HepG2 (cell line): ENCODE measurements around the gene ZDHHC14. TPM values are rescaled to one million over a fixed set of nuclear protein-coding genes. Genes with fewer than 3 reads are reported as not detected.

Experiments
- ATF6 ChIP-seq: sonication (generic); formaldehyde crosslinking; conservative IDR thresholded peaks from 2 replicates; pipeline ENCODE4 v1.4.0; 2020; ENCODE audit warnings: missing genetic modification reagents
- CAMTA2 ChIP-seq: sonication (generic); formaldehyde crosslinking; IDR thresholded peaks from 2 replicates; pipeline ENCODE4 v1.4.0; 2020; ENCODE audit warnings: mild to moderate bottlenecking, missing genetic modification reagents, borderline replicate concordance
- GATAD1 ChIP-seq: IDR thresholded peaks from 2 replicates; pipeline ENCODE4 v1.6.1; 2016; ENCODE audit warnings: missing genetic modification reagents, missing compliant biosample characterization
- HDAC6 ChIP-seq: fragments of 200-600 bp; sonication (generic); IDR thresholded peaks from 2 replicates; pipeline ENCODE4 v1.7.0; 2017; ENCODE audit warnings: mild to moderate bottlenecking, antibody characterized with exemption, low read length, low read depth
- HOXA7 ChIP-seq: sonication (generic); formaldehyde crosslinking; IDR thresholded peaks from 2 replicates; pipeline ENCODE4 v1.8.1; 2022; ENCODE audit warnings: mild to moderate bottlenecking, missing genetic modification reagents, moderate library complexity
- MEIS2 ChIP-seq: sonication (generic); formaldehyde crosslinking; IDR thresholded peaks from 2 replicates; pipeline ENCODE4 v1.9.0; 2021; ENCODE audit warnings: mild to moderate bottlenecking, missing genetic modification reagents
- NAIF1 ChIP-seq: sonication (generic); formaldehyde crosslinking; IDR thresholded peaks from 2 replicates; pipeline ENCODE4 v1.5.0; 2020; ENCODE audit warnings: mild to moderate bottlenecking, missing genetic modification reagents, borderline replicate concordance
- PAWR ChIP-seq: sonication (generic); formaldehyde crosslinking; IDR thresholded peaks from 2 replicates; pipeline ENCODE4 v1.4.0; 2020; ENCODE audit warnings: missing genetic modification reagents, mild to moderate bottlenecking, borderline replicate concordance
- PHF8 ChIP-seq: sonication (generic); formaldehyde crosslinking; IDR thresholded peaks from 2 replicates; pipeline ENCODE4 v1.5.0; 2020; ENCODE audit warnings: missing genetic modification reagents
- RFX1 ChIP-seq: fragments of 450-650 bp; IDR thresholded peaks from 2 replicates; pipeline ENCODE4 v1.6.1; 2017
- SKI ChIP-seq: fragments of 450-650 bp; IDR thresholded peaks from one replicate; pipeline ENCODE4 v1.6.1; 2018; ENCODE audit warnings: mild to moderate bottlenecking; ENCODE audit not compliant: partially characterized antibody
- THRA ChIP-seq: sonication (generic); formaldehyde crosslinking; IDR thresholded peaks from 2 replicates; pipeline ENCODE4 v1.4.0; 2020; ENCODE audit warnings: missing genetic modification reagents, borderline replicate concordance
- TMF1 ChIP-seq: sonication (generic); formaldehyde crosslinking; IDR thresholded peaks from 2 replicates; pipeline ENCODE4 v1.8.1; 2022; ENCODE audit warnings: low read depth, missing genetic modification reagents
- TRIM24 ChIP-seq: sonication (generic); formaldehyde crosslinking; IDR thresholded peaks from 2 replicates; pipeline ENCODE4 v1.8.0; 2022; ENCODE audit warnings: mild to moderate bottlenecking, missing genetic modification reagents
- ZFP41 ChIP-seq: sonication (generic); formaldehyde crosslinking; IDR thresholded peaks from 2 replicates; pipeline ENCODE4 v1.4.0; 2020; ENCODE audit warnings: mild to moderate bottlenecking, missing genetic modification reagents, borderline replicate concordance
- ZNF138 ChIP-seq: sonication (generic); formaldehyde crosslinking; IDR thresholded peaks from 2 replicates; pipeline ENCODE4 v1.5.0; 2020; ENCODE audit warnings: mild to moderate bottlenecking, low read depth, missing genetic modification reagents
- ZNF552 ChIP-seq: sonication (generic); formaldehyde crosslinking; IDR thresholded peaks from 2 replicates; pipeline ENCODE4 v1.9.0; 2022; ENCODE audit warnings: missing genetic modification reagents, mild to moderate bottlenecking, borderline replicate concordance
- ZNF816 ChIP-seq: sonication (generic); formaldehyde crosslinking; IDR thresholded peaks from 2 replicates; pipeline ENCODE4 v1.8.0; 2022; ENCODE audit warnings: missing genetic modification reagents, mild to moderate bottlenecking, borderline replicate concordance
- ZNF878 ChIP-seq: sonication (generic); formaldehyde crosslinking; IDR thresholded peaks from 2 replicates; pipeline ENCODE4 v1.8.1; 2023; ENCODE audit warnings: mild to moderate bottlenecking, missing genetic modification reagents, moderate library complexity
- polyA plus RNA-seq, 8 experiments: library from polyadenylated mRNA; depleted of rRNA in 3 of 8; stranded (reverse) in 7 of 8; unstranded in 1 of 8; fragments of >200 nt; fragmentation: Illumina TruSeq in 4 of 8; extraction: Trizol in 4 of 8; gene quantifications; 2 replicates each; pipeline versions ENCODE4 v1.2.1 to v1.2.3, GENCODE V29; 2011 to 2016; ENCODE audit warnings: low read depth in 4 of 8, missing spikeins in 1 of 8, mixed read lengths in 1 of 8; ENCODE audit not compliant: insufficient read depth in 1 of 8
- total RNA-seq, 5 experiments: library from RNA; depleted of rRNA; stranded (reverse); fragments of >200 nt; fragmentation: Illumina TruSeq; extraction: Trizol; gene quantifications; 2 replicates each; pipeline ENCODE4 v1.2.3, GENCODE V29; 2016; ENCODE audit warnings: low read depth in 1 of 5
- TF ChIP-seq, protein P1 (sequence below): sonication (generic); formaldehyde crosslinking; IDR thresholded peaks from 2 replicates; pipeline ENCODE4 v1.4.0; 2020; ENCODE audit warnings: missing genetic modification reagents, borderline replicate concordance
- TF ChIP-seq, protein P2 (sequence below): sonication (generic); formaldehyde crosslinking; IDR thresholded peaks from 2 replicates; pipeline ENCODE4 v1.4.0; 2020; ENCODE audit warnings: missing genetic modification reagents
- TF ChIP-seq, protein P3 (sequence below): sonication (generic); formaldehyde crosslinking; IDR thresholded peaks from 2 replicates; pipeline ENCODE4 v1.5.0; 2020; ENCODE audit warnings: missing genetic modification reagents

The ZDHHC14 gene
- total and polyA plus RNA-seq, 2 of the 13 experiments (the other 11 are each of a cell fraction or from before 2014, with no cell fraction given): 3.7 to 9.5 TPM

DNA sequence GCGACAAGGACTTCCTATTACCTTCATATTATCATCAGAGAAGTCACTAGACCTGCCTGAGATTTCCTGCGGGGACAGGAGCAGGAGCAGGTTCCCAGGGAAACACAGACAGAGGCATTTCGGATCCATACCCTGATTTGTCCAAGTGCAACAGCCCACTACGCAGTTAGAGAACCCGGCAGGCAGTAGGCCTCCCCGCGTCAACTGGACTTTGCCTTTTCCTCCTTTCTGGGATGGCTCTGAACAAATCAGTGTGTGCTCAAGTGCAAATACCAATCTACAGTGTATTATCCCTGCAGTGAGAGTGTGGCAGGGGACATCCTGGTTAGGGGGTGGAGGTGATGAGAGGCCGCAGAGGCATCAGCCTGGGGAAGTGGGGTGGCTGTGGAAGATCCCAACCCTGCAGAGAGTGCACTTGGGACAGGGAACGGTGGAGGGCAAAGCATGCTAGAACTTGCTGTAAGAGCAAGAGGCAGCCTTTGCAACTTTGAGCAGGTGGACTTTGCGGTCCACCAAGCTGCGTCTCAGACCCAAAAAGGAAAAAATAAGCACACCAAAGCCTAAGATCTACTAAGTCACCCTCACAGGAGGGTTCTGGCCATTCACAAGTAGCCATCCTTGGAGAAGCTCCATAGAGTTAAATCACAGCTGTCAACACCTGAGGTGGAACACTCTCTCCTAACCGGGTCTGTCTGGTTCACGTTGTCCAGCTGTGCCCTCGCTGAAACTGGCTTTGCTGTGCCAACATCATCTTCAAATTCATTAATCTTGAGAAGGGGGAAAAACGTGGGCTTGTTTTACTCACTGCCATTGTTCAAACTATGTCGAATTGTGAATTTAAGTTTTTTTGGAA lies 159.1 kb downstream of the ZDHHC14 start (continued):
- TF ChIP-seq, protein P1, sequence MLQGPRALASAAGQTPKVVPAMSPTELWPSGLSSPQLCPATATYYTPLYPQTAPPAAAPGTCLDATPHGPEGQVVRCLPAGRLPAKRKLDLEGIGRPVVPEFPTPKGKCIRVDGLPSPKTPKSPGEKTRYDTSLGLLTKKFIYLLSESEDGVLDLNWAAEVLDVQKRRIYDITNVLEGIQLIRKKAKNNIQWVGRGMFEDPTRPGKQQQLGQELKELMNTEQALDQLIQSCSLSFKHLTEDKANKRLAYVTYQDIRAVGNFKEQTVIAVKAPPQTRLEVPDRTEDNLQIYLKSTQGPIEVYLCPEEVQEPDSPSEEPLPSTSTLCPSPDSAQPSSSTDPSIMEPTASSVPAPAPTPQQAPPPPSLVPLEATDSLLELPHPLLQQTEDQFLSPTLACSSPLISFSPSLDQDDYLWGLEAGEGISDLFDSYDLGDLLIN (CRISPR knock-in tag): no peak
- TF ChIP-seq ZFP41 (no peak), HDAC6 (no peak), HOXA7 (no peak), CAMTA2 (no peak), ZNF878 (CRISPR knock-in tag) (peak; percentile 97), TRIM24 (CRISPR knock-in tag) (0 out of 2 replicates have a peak, but pooled peaks have one; percentile 65), ZNF138 (CRISPR knock-in tag) (no peak), ZNF552 (CRISPR knock-in tag) (no peak), TMF1 (no peak), ZNF816 (CRISPR knock-in tag) (peak; percentile 93; the same call in 1 of the 2 replicates), MEIS2 (CRISPR knock-in tag) (0 out of 2 replicates have a peak, but pooled peaks have one; percentile 62), SKI (peak; percentile 91), RFX1 (no peak; the same call in 1 of the 2 replicates), GATAD1 (CRISPR knock-in tag) (peak; percentile 71), PHF8 (CRISPR knock-in tag) (peak; percentile 76), PAWR (CRISPR knock-in tag) (no peak), ATF6 (CRISPR knock-in tag) (0 out of 2 replicates have a peak, but pooled peaks have one; percentile 34), NAIF1 (CRISPR knock-in tag) (no peak; the same call in 1 of the 2 replicates), THRA (CRISPR knock-in tag) (peak; percentile 74)
- TF ChIP-seq, protein P2, sequence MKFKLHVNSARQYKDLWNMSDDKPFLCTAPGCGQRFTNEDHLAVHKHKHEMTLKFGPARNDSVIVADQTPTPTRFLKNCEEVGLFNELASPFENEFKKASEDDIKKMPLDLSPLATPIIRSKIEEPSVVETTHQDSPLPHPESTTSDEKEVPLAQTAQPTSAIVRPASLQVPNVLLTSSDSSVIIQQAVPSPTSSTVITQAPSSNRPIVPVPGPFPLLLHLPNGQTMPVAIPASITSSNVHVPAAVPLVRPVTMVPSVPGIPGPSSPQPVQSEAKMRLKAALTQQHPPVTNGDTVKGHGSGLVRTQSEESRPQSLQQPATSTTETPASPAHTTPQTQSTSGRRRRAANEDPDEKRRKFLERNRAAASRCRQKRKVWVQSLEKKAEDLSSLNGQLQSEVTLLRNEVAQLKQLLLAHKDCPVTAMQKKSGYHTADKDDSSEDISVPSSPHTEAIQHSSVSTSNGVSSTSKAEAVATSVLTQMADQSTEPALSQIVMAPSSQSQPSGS (CRISPR knock-in tag): peak; percentile 93
- TF ChIP-seq, protein P3, sequence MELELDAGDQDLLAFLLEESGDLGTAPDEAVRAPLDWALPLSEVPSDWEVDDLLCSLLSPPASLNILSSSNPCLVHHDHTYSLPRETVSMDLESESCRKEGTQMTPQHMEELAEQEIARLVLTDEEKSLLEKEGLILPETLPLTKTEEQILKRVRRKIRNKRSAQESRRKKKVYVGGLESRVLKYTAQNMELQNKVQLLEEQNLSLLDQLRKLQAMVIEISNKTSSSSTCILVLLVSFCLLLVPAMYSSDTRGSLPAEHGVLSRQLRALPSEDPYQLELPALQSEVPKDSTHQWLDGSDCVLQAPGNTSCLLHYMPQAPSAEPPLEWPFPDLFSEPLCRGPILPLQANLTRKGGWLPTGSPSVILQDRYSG (CRISPR knock-in tag): no peak
